ENCODE results near the gene TRAK2. TPM values are rescaled to one million over a fixed set of nuclear protein-coding genes. Genes with fewer than 3 reads are reported as not detected.

TRAK2 gene
- polyA plus RNA-seq, 1 of the 3 experiments (the other 2 are of a cell fraction), result 10.4 TPM

GRCh38 chr2:201425952-201426351 is 25.3 kb downstream of the TRAK2 start:
- no peak for DNase-seq
- Histone ChIP-seq H3K27me3 (ENCODE audit: insufficient read depth) (no peaks in the 10 kb centered on the region), H2AFZ (ENCODE audit: low read depth) (no peak overlapping the region), H3K4me1 (ENCODE audit: control insufficient read depth in 1 of 2, insufficient read depth in 2 of 2, low read depth in 1 of 2, low read length in 1 of 2) (peaks cover 2 to 10% of the 10 kb centered on the region in 2 experiments; a peak in 3 of 4 replicates), H3K9me3 (no peaks in the 10 kb centered on the region; the same call in 1 of the 2 replicates), H3F3A (replicated peaks; ENCODE audit: insufficient read depth) (peaks cover 15% of the 10 kb centered on the region), H3K4me2 (no peak overlapping the region), H3K4me3 (ENCODE audit: low read depth in 2 of 2, low read length in 1 of 2) (no peak overlapping the region), H3K9ac (no peak overlapping the region), H3K9me2 (no peaks in the 10 kb centered on the region), H3K79me2 (ENCODE audit: insufficient read depth) (peaks cover 84% of the 10 kb centered on the region), H3K27ac (ENCODE audit: low read depth in 2 of 2, low read length in 1 of 2) (no peak overlapping the region), H4K20me1 (ENCODE audit: insufficient read depth) (no peaks in the 10 kb centered on the region), H3K36me3 (replicated peaks in 1 of 2; ENCODE audit: control insufficient read depth in 1 of 2, insufficient read depth in 2 of 2, low read length in 1 of 2) (no peaks in the 10 kb centered on the region)
- ChIA-PET POLR2A (no interaction called here), CTCF (no interaction called here)
- 85% methylated on average over 9 of the region's 9 CpGs for WGBS (ENCODE audit: low lambda C conversion rate)
- TF ChIP-seq, protein P1, sequence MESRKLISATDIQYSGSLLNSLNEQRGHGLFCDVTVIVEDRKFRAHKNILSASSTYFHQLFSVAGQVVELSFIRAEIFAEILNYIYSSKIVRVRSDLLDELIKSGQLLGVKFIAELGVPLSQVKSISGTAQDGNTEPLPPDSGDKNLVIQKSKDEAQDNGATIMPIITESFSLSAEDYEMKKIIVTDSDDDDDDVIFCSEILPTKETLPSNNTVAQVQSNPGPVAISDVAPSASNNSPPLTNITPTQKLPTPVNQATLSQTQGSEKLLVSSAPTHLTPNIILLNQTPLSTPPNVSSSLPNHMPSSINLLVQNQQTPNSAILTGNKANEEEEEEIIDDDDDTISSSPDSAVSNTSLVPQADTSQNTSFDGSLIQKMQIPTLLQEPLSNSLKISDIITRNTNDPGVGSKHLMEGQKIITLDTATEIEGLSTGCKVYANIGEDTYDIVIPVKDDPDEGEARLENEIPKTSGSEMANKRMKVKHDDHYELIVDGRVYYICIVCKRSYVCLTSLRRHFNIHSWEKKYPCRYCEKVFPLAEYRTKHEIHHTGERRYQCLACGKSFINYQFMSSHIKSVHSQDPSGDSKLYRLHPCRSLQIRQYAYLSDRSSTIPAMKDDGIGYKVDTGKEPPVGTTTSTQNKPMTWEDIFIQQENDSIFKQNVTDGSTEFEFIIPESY (IDR thresholded peaks at IDR 0.05; ENCODE audit: borderline replicate concordance, low read depth), result no peak
- TF ChIP-seq SMC3 (IDR thresholded peaks at IDR 0.05; ENCODE audit: low read depth, low read length) (no peak), REST (IDR thresholded peaks at IDR 0.05; ENCODE audit: low read depth, low read length) (no peak), SIN3A (IDR thresholded peaks at IDR 0.05; ENCODE audit: borderline replicate concordance, low read depth, low read length) (no peak)

DNA sequence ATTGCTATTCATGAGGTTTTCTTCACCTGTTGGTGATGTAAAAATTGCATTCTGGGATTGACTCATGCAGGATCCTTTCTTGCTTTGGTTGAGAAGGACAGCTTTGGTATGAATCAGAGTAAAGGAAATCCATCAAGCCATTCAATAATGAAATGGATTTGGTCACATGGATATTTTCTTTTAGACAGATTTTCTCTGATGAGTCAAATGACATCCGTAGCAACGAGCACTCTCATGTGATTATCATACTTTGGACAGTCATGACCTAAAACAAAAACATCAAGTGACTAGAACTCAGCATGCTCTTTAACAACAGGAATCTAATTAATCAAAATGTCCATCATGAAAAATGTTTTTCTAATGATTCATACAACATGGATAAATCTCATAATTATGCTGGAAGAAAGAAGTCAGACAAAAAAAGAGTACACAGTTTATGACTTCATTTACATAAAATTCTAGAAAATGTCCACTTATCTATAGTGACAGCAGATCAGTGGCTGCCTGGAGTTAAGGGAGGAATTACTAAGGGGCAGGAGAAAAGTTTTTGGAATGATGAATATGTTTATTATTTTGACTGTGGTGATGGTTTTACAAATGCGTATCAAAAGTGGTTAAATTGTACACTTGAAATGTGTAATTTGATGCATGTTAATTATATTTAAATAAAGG is 30.7 kb downstream of the TRAK2 start:
- Histone ChIP-seq H3K79me2 (ENCODE audit: insufficient read depth) (peaks cover 70% of the 10 kb centered on the region), H3K4me3 (ENCODE audit: low read depth in 2 of 2, low read length in 1 of 2) (no peak overlapping the region), H3K9me3 (0 out of 2 replicates have a peak, but pooled peaks cover 3% of the 10 kb centered on the region), H3F3A (replicated peaks; ENCODE audit: insufficient read depth) (peaks cover 47% of the 10 kb centered on the region), H3K4me1 (ENCODE audit: control insufficient read depth in 1 of 2, insufficient read depth in 2 of 2, low read depth in 1 of 2, low read length in 1 of 2) (peaks cover 7 to 34% of the 10 kb centered on the region in 2 experiments), H3K27ac (ENCODE audit: low read depth in 2 of 2, low read length in 1 of 2) (peak overlapping the region; percentile 24 to 89; a peak in 3 of 4 replicates), H3K27me3 (ENCODE audit: insufficient read depth) (no peaks in the 10 kb centered on the region), H3K36me3 (replicated peaks in 1 of 2; ENCODE audit: control insufficient read depth in 1 of 2, insufficient read depth in 2 of 2, low read length in 1 of 2) (peaks cover 0 to 6% of the 10 kb centered on the region in 2 experiments), H4K20me1 (ENCODE audit: insufficient read depth) (no peaks in the 10 kb centered on the region), H3K9me2 (no peaks in the 10 kb centered on the region), H3K4me2 (peak overlapping the region; percentile 41; the same call in 1 of the 2 replicates), H3K9ac (peak overlapping the region; percentile 3; the same call in 1 of the 2 replicates), H2AFZ (ENCODE audit: low read depth) (no peak overlapping the region)
- 37% methylated on average over 3 of the region's 3 CpGs for WGBS (ENCODE audit: low lambda C conversion rate)
- no peak for DNase-seq
- ChIA-PET POLR2A (no interaction called here), CTCF (no interaction called here)
- peak; percentile 78 for TF ChIP-seq PBX3 (IDR thresholded peaks at IDR 0.05)
- peak; percentile 63 for TF ChIP-seq TCF12 (IDR thresholded peaks at IDR 0.05)
- TF ChIP-seq, protein P2, sequence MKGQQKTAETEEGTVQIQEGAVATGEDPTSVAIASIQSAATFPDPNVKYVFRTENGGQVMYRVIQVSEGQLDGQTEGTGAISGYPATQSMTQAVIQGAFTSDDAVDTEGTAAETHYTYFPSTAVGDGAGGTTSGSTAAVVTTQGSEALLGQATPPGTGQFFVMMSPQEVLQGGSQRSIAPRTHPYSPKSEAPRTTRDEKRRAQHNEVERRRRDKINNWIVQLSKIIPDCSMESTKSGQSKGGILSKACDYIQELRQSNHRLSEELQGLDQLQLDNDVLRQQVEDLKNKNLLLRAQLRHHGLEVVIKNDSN (IDR thresholded peaks at IDR 0.05; ENCODE audit: borderline replicate concordance, low read depth), result peak; percentile 39; the same call in 1 of the 2 replicates
- peak; percentile 47; the same call in 1 of the 2 replicates for TF ChIP-seq FOSL2 (IDR thresholded peaks at IDR 0.05; ENCODE audit: borderline replicate concordance, low read depth)
- no peak for TF ChIP-seq CHD2 (IDR thresholded peaks at IDR 0.05; ENCODE audit: low read length, partially characterized antibody)
- peak in 1 of 2 experiments; percentile 55; a peak in 1 of 4 replicates for TF ChIP-seq EP300 (IDR thresholded peaks at IDR 0.05; ENCODE audit: borderline replicate concordance in 1 of 2, low read depth in 1 of 2, low read length in 1 of 2)
- no peak for TF ChIP-seq MEF2A (IDR thresholded peaks at IDR 0.05; ENCODE audit: borderline replicate concordance, low read depth)
- TF ChIP-seq GATA2 (CRISPR knock-in tag; IDR thresholded peaks at IDR 0.05), result no peak
